Kasumi-1 (cell line): ENCODE results near the gene SEL1L3.

Experiments used
- DNase-seq, 2 experiments: peaks; one replicate each; lab custom pipeline; 2025; lab: John Stamatoyannopoulos, UW

SEL1L3 gene

GRCh38 chr4:25817059-25817681, 45.6 kb downstream of the SEL1L3 start:
- no peak for DNase-seq

DNA sequence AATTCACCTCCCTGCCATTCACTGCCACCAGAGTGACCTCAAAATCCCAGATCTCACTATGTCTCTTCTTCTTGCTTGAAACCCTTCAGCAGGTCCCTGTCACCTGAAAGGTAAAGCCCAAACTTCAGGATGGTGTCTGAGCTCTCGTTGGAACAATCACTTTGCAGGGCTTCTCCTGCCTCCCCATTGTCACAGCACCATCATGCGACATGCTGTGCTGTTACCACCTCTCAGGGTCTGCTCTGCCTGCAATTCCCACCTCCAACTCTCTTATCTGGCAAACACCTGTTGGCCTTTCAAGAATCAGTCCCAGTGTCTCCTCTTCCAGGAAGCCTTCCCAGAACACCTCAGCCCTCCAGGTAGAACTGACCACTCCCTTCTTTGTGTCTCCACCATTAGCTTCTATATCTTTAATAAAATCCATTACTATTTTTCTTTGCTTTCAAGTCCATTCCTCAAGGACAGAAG, 46.2 kb downstream of the SEL1L3 start:
- DNase-seq: no peak

GRCh38 chr4:25815586-25815985, 47.2 kb downstream of the SEL1L3 start:
- no peak for DNase-seq

- DNase-seq: no peak
Observed at GRCh38 chr4:25814301-25815136, 48.3 kb downstream of the SEL1L3 start.

DNA sequence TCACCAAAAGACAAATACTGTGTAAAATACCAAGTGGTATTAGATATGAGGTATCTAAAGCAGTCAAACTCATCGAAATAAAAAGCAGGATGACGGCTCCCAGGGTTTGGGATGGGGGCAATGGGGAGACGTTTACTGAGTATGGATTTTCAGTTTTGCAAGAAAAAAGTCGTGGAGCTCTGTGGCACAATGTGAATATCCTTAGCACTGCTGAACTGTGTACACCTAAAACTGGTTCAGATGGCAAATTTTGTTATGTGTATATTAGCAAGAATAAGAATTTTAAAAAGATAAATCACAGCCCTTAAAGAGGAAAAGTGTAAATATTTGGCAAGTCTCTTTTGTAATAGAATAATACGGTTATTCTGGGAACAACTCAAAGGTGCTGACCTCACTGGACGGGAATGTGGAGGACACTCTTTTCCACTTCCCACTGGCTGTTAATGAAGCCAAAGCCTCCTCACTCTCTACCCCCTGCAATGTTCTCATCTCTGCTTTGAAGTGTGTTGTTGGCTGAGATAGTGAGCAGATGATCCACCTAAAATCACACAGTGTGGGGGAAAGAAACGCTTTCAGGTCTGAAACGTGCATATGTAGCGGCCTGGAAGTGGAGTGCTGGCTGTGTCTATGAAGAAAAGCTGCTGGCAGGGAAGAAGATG, 49.2 kb downstream of the SEL1L3 start:
- DNase-seq: no peak

DNA sequence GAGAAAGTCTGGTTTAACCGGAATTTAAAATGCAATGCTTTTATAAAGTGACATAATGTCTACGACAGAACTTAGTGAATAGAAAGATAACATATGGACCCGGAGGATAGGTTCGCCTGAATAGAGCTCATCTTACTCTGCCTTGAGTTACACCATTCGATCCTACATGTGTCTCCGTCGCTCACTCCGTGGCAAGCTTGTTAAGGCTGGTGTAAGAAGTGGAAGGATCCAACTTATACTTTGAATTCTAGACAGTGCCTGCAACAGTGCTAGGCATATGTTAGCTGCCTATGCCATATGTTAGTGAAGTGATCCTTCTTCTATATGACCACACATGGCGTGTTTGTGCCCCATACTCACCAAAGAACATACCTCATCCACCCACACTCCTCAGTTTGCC, 50.9 kb downstream of the SEL1L3 start:
- no peak for DNase-seq

DNA sequence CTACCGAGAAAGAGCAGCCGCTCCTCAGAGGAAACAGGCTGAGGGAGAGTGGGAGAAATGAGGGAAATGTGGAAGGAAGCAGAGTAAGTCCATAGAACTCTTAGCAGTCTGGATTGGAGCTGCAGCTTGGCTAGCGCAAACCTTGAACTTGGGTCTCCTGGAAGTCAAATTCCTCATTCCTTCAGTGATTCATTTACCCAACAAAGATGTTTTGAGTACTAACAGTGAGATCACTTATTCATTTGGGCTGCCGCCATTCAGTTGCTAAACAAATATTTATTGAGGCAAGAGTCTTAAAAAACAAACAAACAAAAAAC, 51.5 kb downstream of the SEL1L3 start:
- DNase-seq: no peak

DNA sequence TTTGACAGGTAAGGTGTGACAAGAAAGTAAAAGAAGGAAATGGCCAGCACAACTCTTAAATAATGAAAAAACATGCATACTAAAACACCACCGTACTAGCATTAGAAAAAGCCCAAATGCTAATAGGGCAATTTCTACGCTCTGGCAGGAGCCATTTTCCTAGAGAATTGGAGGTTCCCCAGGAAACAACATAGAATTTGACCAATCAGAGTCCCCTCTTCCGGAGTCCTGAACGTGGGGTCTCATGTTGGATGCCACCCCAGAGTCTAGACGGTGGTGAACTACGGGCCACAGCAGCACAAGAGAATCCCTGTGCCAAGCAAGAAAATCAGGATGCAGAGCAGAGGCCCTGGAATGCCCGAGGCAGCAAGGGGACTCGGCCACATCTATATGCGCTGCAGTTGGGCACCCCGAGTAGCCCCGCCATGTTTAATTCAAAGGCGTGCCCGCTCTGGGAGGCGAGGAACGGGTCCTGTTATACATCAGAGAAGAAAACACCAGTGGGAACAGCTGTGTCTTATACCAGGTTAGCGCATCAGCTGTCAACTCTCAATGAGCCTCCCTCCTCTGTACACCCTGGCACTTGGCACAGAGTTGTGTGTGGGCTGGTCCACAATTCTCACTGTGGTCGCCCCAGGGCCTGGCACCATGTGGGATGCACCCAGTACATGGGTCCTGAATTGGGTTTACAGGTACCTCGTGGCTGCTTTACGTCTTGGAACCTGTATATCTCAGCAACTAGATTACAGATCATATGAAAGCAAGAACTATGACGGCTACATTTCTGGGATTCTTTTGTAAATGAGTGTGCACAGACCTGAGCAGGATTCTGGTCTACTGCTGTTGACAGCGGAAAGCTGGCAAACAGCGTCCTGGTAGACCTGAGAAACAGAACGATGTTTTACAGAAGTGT, 52.1 kb downstream of the SEL1L3 start:
- no peak for DNase-seq

GRCh38 chr4:25809996-25810395, 52.8 kb downstream of the SEL1L3 start:
- no peak for DNase-seq

DNA sequence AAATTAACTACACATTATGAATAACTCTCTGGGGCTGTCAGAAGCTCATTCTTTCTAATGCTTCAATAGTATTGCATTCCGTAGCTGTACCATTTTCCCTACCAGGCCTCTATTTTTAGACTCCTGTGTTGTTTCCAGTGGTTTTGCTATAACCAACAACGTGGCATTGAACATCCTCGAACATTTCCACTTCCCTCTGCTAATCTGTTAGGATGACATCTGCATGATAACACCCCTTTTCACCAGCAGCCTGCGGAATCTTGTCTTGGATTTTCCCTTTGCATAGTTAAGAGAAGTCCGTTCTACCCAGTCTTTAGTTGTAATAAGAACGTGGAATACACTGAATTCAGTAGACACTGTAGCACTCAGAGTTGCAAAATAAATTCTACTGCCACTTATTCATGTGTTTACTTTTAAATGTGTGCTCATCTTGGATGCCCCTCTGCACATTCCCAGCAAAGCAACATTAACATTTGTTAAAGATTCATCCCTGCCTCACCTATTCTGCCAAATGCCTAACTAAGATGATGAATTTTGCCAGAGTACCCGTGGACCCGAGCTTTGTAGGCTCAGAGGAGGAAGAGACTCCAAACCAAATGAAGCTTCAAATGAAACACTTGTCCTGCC, 55.6 kb downstream of the SEL1L3 start:
- DNase-seq: no peak

GRCh38 chr4:25805255-25805860, 57.4 kb downstream of the SEL1L3 start:
- no peak for DNase-seq

GRCh38 chr4:25803720-25804225, 59.0 kb downstream of the SEL1L3 start:
- no peak for DNase-seq

GRCh38 chr4:25801594-25801993, 61.2 kb downstream of the SEL1L3 start:
- DNase-seq: no peak

DNA sequence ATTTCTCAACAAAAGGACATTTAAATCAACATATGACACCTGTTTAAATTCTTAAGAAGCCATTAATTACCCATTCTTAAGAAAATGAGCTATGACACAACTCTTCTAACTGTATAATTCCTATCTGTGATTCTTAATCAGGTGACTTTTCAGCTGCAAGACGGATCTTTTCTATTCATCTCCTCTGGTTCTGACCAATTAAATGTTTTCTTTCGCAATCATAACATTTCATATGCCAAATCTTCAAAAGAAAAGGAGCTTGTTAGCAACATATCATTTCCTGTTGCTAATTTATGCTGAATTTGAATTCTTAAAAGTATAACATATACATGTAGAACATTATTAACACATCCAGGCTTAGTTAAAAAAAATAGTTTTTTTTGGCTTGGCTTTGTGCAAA, 62.5 kb downstream of the SEL1L3 start:
- no peak for DNase-seq

DNA sequence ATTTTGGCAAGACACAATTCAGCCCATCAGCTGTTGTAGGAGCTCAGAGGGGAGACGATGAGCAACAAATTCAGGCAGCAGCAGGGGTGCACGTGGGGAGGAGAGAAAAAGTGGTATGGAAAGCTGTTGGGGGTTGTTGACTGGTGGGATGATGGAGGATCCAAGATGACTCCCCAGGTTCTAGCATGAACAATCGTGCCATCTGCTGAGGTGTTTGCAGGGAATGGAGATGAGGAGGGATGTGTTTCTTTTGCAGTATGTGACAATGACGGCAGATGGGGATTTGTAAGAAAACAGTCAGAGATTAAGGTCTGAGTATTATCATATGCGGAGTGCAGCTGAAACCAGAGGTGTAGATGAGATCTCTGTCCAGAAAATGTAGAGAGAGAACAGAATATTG, 63.3 kb downstream of the SEL1L3 start:
- no peak for DNase-seq

DNA sequence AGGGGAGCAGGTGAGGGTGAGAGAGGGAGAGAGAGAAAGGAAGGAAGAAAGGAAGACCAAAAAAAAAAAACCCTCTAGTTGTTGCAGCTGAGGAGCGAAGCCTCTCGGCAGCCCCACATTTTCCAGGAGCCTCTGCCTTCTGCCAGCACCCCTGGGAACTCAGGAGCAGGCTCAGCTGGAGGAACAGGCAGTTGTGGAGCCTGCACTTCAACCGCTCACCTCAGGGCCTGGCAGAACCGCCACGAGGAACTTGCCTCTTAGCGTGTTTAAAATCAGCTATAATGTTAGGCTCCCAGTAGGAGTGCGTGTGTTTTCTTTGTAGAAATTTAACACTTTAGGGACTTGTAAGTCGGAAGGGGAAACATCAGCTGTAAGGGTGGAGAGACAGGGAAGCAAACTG, 65.7 kb downstream of the SEL1L3 start:
- no peak for DNase-seq

DNA sequence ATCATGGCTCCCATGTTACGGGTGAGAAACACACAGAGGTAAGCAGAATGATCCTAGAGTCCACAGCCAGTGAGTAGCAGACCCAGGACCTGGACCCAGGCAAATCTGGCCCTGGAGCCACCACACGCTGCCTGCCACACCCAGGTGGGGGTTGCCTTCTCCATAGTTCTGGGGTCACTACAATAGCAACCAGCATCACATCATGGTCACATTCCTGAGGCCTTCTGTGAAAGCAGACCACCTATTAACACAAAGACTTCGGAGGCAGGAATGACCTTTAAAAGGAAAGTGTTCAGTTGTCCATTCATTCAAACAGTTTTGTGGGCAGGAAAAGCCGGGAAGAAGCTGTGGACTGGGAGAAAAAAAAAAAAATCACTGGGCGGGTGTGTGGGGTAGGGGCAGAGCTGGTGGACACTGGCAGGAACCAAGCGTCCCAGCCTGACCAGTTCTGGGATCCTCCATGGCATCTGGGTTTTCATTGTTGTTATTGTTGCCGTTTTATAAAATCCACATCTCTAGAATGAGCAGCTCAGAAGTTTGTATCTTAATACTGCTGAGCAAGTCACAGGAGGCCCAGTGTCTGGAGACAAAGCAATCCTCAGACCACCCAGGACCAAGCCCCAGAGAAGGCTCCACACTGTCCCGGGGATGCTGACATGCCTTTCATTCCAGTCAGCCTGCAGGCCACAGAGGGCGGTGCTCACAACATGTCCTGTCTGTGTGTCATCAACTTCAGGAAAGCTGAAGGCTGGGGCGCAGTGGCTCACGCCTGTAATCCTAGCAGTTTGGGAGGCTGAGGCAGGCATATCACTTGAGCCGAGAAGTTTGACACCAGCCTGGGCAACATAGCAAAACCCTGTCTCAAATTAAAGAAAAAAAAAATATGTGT, 67.0 kb downstream of the SEL1L3 start:
- DNase-seq: no peak

GRCh38 chr4:25795091-25795490, 67.7 kb downstream of the SEL1L3 start:
- DNase-seq: no peak

DNA sequence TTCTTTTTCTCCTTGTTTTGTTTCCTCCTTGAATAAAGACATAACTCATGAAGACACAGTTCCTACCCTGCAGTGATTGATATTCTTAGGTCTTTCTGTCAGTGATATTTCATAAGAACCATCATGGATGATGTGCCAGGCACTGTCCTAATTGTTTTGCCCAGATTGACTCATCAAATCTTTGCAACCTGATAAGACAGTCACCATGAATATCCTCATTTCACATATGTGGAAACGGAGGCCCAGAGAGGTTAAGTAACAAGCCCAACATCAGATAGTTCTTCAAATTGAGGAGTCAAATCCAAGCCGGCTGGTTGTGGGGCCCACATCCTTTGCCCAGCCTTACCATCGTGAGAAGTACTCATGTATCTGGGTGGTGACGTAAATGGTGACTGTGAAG, 69.9 kb downstream of the SEL1L3 start:
- no peak for DNase-seq

GRCh38 chr4:25792200-25792791, 70.5 kb downstream of the SEL1L3 start:
- peak; percentile 10 to 14 for DNase-seq
